GM18861 (cell line): Measurements from ENCODE around the gene MSL1.

Experiments used
- ATAC-seq: cut with Tn5 transposase; IDR thresholded peaks from one replicate; pipeline ENCODE4 v1.9.1; 2021; ENCODE audit not compliant: unreplicated experiment

MSL1 gene

GRCh38 chr17:40173778-40174135 lies 52.0 kb downstream of the MSL1 start:
- ATAC-seq, result no peak

DNA sequence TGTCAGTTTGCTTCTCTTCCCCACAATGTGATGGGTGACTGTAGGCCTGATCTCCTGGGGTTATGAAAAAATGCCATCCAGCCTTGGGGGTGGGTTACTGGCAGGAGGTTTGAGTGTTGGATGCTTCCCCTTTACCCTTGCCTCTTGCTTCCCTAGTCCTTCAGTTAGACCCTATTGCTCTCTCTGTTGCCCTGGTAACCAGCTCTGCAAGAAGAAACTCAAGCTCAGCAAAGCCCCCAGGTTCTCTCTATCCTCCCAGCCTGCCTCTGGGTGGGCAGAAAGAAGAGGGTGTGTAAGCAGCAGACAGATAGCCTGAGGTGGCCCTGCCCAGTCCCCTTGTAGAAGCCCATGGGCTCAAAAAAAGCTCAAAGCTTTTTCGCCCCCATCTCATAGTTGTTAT lies 52.7 kb downstream of the MSL1 start:
- ATAC-seq, result no peak

GRCh38 chr17:40175928-40176753 lies 54.4 kb downstream of the MSL1 start:
- ATAC-seq, result no peak

DNA sequence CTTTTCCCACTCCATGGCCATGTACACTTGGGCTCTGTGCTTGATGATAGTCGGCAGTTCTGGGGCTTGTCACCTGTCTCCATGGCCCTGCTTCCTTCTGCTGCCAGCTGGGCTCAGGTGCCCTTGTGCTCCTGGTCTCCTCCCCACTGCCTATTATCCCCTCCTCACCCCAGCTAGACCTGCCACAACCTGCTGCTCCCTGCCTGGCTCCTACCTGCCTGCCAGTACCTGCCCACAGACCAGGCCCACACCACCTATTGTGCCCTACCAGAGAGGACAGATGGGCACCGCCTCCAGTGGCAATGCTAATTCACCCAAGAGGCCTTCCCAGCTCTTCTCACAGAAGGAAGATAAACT lies 55.0 kb downstream of the MSL1 start:
- no peak for ATAC-seq

DNA sequence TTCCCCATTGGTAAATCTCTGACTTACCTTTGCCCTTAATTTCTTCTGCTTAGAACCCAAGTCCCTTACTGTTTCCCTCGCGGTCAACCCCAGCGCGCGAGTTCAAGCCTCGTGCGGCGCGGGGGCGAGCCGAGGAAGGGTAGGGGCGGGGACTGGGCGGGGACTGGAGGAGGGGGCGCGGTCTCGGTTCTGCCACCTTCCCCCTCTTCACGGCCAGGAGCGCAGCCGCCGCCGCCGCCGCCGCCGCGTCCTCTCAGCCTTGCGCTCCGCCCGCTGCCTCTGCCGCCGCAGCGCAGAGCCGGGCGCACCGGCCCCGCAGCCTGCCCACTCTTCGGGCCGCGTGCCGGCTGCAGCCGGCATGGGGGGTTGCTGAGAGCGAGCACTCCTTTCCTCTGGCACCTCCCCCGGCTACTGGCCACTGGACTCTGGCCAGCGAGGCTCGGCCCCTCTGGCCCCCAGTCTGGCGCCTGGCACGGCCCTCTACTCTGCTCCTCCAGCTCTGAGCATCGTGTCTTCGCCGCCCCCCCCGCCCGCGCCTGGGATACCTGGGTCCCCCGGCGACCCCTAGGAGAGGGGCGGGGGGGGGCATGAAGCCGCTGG lies 55.6 kb downstream of the MSL1 start, which contains the start of gene RAPGEFL1:
TSS of gene RAPGEFL1 (plus strand) at position 196 of the 600 bp plus-strand sequence. CDS start at position 588, 392 bp downstream.
- ATAC-seq, result no peak

DNA sequence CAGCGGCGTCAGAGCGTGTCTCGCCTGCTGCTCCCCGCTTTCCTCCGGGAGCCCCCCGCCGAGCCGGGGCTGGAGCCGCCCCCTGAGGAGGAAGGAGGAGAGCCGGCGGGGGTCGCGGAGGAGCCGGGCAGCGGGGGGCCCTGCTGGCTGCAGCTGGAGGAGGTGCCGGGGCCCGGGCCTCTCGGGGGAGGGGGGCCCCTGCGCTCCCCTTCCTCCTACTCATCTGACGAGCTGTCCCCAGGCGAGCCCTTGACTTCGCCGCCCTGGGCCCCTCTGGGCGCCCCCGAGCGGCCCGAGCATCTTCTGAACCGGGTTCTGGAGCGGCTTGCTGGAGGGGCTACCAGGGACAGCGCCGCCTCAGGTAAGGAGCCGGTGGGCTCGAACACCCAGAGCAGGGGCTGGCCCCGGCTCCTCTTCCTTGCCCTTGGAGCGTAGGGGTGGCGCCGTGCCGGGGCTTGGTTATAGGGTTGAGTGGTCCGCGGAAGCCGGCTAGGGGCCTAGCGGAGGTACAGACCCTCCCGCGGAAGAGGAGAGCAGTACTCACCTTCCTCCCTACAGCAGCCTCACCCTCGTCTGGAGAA lies 56.3 kb downstream of the MSL1 start:
- no peak for ATAC-seq

- no peak for ATAC-seq
Observed at GRCh38 chr17:40178660-40179059, 56.9 kb downstream of the MSL1 start.

GRCh38 chr17:40179923-40180659 lies 58.3 kb downstream of the MSL1 start:
- ATAC-seq, result no peak

- no peak for ATAC-seq
Observed at GRCh38 chr17:40180694-40181093, 58.9 kb downstream of the MSL1 start.

DNA sequence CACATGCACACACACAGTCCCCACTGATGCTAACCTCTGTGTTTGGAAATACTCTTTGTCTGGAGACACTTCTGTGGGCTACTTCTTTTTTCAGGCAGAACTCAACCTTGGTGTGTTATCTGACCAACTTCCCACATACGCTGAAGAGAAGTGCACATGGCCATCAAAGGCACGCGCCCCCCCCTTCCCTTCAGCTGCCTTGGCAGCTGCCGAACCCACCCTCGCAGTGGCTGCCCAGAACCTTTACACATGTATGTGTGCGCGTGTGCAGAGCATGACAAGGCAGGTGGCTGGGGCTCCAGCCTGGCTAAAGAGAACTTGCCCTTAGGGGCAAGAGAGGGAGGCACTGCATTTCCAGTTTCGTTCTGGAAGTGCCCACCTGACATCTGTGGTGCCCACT lies 59.4 kb downstream of the MSL1 start:
- no peak for ATAC-seq

DNA sequence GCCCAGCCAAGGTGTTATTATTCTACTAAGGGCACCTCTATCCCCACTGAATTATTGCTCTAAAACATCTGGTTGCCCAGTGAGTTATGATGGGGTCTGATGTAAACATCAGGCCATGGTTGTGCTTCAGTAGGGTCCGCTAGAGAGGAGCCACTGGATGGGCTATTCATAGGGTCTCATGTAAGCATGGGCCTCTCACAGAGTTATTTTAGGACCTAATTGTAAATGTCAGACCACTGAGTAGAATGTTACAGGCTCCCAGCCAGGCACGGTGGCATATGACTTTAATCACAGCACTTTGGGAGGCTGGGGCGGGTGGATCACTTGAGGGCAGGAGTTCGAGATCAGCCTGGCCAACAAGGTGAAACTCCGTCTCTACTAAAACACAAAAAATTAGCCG lies 60.8 kb downstream of the MSL1 start:
- ATAC-seq, result no peak
